Stimulated activated CD4-positive, alpha-beta T cell treated with anti-CD3 and anti-CD28 coated beads, TNF-alpha, amount 100 ng/mL, for 48 hours (primary cell): ENCODE data around the gene TUBB3.
"Not testable (repeated sequence)": the region's sequence is repeated elsewhere in the genome, so short reads cannot be mapped to it uniquely, and the experiment has no call there.

Experiments used
- DNase-seq, 3 donors: peaks; one replicate each; pipeline ENCODE4 v3.0.0-alpha.2; 2020; ENCODE audit warnings: low read depth in 3 of 3

Gene TUBB3

GRCh38 chr16:89917773-89918452 lies 5.2 kb upstream of the TUBB3 start:
- peak; percentile 55 to 74 (median 63) for DNase-seq

- DNase-seq = no peak
Observed at GRCh38 chr16:89918453-89919347, 4.4 kb upstream of the TUBB3 start, which contains the start of gene MC1R. Gene MC1R, plus strand, starts transcription at chr16:89918862. Its CDS starts 397 bp downstream, at chr16:89919259.

GRCh38 chr16:89919535-89920406 lies 3.4 kb upstream of the TUBB3 start:
- no peak for DNase-seq

- DNase-seq = no peak
Observed at GRCh38 chr16:89920723-89921122, 2.4 kb upstream of the TUBB3 start.

GRCh38 chr16:89921131-89921701 lies 1.9 kb upstream of the TUBB3 start:
- no peak for DNase-seq

GRCh38 chr16:89921702-89922476 lies 1.3 kb upstream of the TUBB3 start:
- DNase-seq = no peak

GRCh38 chr16:89922477-89922883 lies 662 bp upstream of the TUBB3 start:
- no peak for DNase-seq

GRCh38 chr16:89923640-89924296 lies 626 bp downstream of the TUBB3 start:
- no peak for DNase-seq

GRCh38 chr16:89924297-89924924 lies 1.3 kb downstream of the TUBB3 start:
- DNase-seq = no peak

- DNase-seq = no peak
Observed at GRCh38 chr16:89924925-89925307, 1.8 kb downstream of the TUBB3 start.

- no peak for DNase-seq
Observed at GRCh38 chr16:89925596-89926079, 2.5 kb downstream of the TUBB3 start.

GRCh38 chr16:89931305-89931896 lies 8.3 kb downstream of the TUBB3 start:
- DNase-seq = no peak

GRCh38 chr16:89931964-89932363 lies 8.8 kb downstream of the TUBB3 start:
- DNase-seq = no peak

GRCh38 chr16:89934019-89934418 lies 10.9 kb downstream of the TUBB3 start:
- DNase-seq = not testable (repeated sequence)

- DNase-seq = no peak
Observed at GRCh38 chr16:89934611-89935553, 11.7 kb downstream of the TUBB3 start.

GRCh38 chr16:89935620-89936019 lies 12.5 kb downstream of the TUBB3 start:
- not testable (repeated sequence) for DNase-seq

GRCh38 chr16:89936034-89936433 lies 12.9 kb downstream of the TUBB3 start:
- no peak for DNase-seq

- no peak for DNase-seq
Observed at GRCh38 chr16:89936508-89936907, 13.4 kb downstream of the TUBB3 start.
